Astrocyte (in vitro differentiated cells and primary cell): ENCODE results near the gene MYO16. TPM values are rescaled to one million over a fixed set of nuclear protein-coding genes. Genes with fewer than 3 reads are reported as not detected.

Experiments
- DNase-seq: peaks from one replicate; pipeline ENCODE4 v3.0.0-alpha.2; 2010; ENCODE audit warnings: low read depth
- FAIRE-seq: peaks from 2 replicates; lab custom pipeline; 2011; peaks lifted over from hg19 to GRCh38; lab: Jason Lieb, UNC
- H2AFZ ChIP-seq: 2 replicates; pipeline ENCODE4 v1.6.0; 2012; ENCODE audit warnings: low read depth, low read length, inconsistent platforms
- H3K27ac ChIP-seq: 2 replicates; pipeline ENCODE4 v1.5.1; 2011; ENCODE audit warnings: low read depth, low read length, inconsistent platforms
- H3K27me3 ChIP-seq: 2 replicates; pipeline ENCODE4 v1.6.0; 2011; ENCODE audit warnings: low read length, inconsistent platforms; ENCODE audit not compliant: insufficient read depth
- H3K36me3 ChIP-seq: 2 replicates; pipeline ENCODE4 v1.5.1; 2011; ENCODE audit warnings: low read length, inconsistent platforms; ENCODE audit not compliant: insufficient read depth
- H3K4me1 ChIP-seq: 2 replicates; pipeline ENCODE4 v1.5.1; 2011; ENCODE audit warnings: low read length, inconsistent platforms; ENCODE audit not compliant: insufficient read depth
- H3K4me2 ChIP-seq: 2 replicates; pipeline ENCODE4 v1.6.0; 2012; ENCODE audit warnings: low read length, inconsistent platforms
- H3K4me3 ChIP-seq: 2 replicates; pipeline ENCODE4 v1.5.1; 2011; ENCODE audit warnings: low read depth, mild to moderate bottlenecking, low read length, inconsistent platforms; ENCODE audit not compliant: insufficient read depth
- H3K79me2 ChIP-seq: 2 replicates; pipeline ENCODE4 v1.6.0; 2012; ENCODE audit warnings: mild to moderate bottlenecking, low read length, inconsistent platforms; ENCODE audit not compliant: insufficient read depth
- H3K9ac ChIP-seq: 2 replicates; pipeline ENCODE4 v1.6.0; 2012; ENCODE audit warnings: mild to moderate bottlenecking, low read length, inconsistent platforms
- H3K9me3 ChIP-seq: 2 replicates; pipeline ENCODE4 v1.5.1; 2012; ENCODE audit warnings: low read depth, mild to moderate bottlenecking, low read length, inconsistent platforms; ENCODE audit not compliant: insufficient read depth
- H4K20me1 ChIP-seq: 2 replicates; pipeline ENCODE4 v1.6.0; 2012; ENCODE audit warnings: low read length, inconsistent platforms; ENCODE audit not compliant: insufficient read depth
- H3K27ac Mint-ChIP-seq: one replicate; pipeline ENCODE4 v1.8.0; 2021; ENCODE audit warnings: mild to moderate bottlenecking, mixed read lengths; ENCODE audit not compliant: unreplicated experiment
- H3K27me3 Mint-ChIP-seq: one replicate; pipeline ENCODE4 v1.8.0; 2021; ENCODE audit warnings: low read depth, mixed read lengths; ENCODE audit not compliant: unreplicated experiment
- H3K36me3 Mint-ChIP-seq: one replicate; pipeline ENCODE4 v1.8.0; 2021; ENCODE audit warnings: low read depth, mixed read lengths; ENCODE audit not compliant: unreplicated experiment
- H3K4me1 Mint-ChIP-seq: one replicate; pipeline ENCODE4 v1.8.0; 2021; ENCODE audit warnings: low read depth, mixed read lengths; ENCODE audit not compliant: unreplicated experiment
- H3K4me3 Mint-ChIP-seq: one replicate; pipeline ENCODE4 v1.8.0; 2021; ENCODE audit warnings: mild to moderate bottlenecking, moderate library complexity, mixed read lengths; ENCODE audit not compliant: unreplicated experiment
- H3K9me3 Mint-ChIP-seq: one replicate; pipeline ENCODE4 v1.8.0; 2021; ENCODE audit warnings: mild to moderate bottlenecking, mixed read lengths; ENCODE audit not compliant: unreplicated experiment
- CTCF ChIP-seq: IDR thresholded peaks from 2 replicates; pipeline ENCODE4 v1.5.1; 2011; ENCODE audit warnings: low read depth, mild to moderate bottlenecking, inconsistent platforms, low read length, moderate library complexity; ENCODE audit not compliant: insufficient read depth
- EZH2 ChIP-seq: IDR thresholded peaks from 2 replicates; pipeline ENCODE4 v1.6.1; 2012; ENCODE audit warnings: mild to moderate bottlenecking, low read length, inconsistent platforms; ENCODE audit not compliant: insufficient read depth
- total RNA-seq: library from RNA; stranded (reverse); gene quantifications from 2 replicates; pipeline ENCODE4 v1.2.1, GENCODE V29; 2021

MYO16 gene
- total RNA-seq, 1 donor from 2014 or later = 0.14 TPM

- no peaks in the 10 kb centered on the region for H3K27me3 Mint-ChIP-seq
- Histone ChIP-seq H4K20me1 (no peaks in the 10 kb centered on the region), H3K27ac (no peak overlapping the region), H3K4me1 (no peaks in the 10 kb centered on the region), H3K9me3 (no peaks in the 10 kb centered on the region), H3K27me3 (no peaks in the 10 kb centered on the region), H2AFZ (no peak overlapping the region), H3K79me2 (no peaks in the 10 kb centered on the region), H3K9ac (no peak overlapping the region), H3K36me3 (no peaks in the 10 kb centered on the region), H3K4me3 (no peak overlapping the region), H3K4me2 (no peak overlapping the region)
- DNase-seq (no peak), FAIRE-seq (no peak)
- H3K27ac Mint-ChIP-seq = no peak overlapping the region
- peaks cover 10% of the 10 kb centered on the region for H3K4me1 Mint-ChIP-seq
- no peak for TF ChIP-seq CTCF
- no peak for TF ChIP-seq EZH2
- H3K4me3 Mint-ChIP-seq = no peak overlapping the region
- no peaks in the 10 kb centered on the region for H3K9me3 Mint-ChIP-seq
- H3K36me3 Mint-ChIP-seq = peaks cover 2% of the 10 kb centered on the region
Observed at GRCh38 chr13:108768035-108768434, 138.6 kb downstream of the MYO16 start.

DNA sequence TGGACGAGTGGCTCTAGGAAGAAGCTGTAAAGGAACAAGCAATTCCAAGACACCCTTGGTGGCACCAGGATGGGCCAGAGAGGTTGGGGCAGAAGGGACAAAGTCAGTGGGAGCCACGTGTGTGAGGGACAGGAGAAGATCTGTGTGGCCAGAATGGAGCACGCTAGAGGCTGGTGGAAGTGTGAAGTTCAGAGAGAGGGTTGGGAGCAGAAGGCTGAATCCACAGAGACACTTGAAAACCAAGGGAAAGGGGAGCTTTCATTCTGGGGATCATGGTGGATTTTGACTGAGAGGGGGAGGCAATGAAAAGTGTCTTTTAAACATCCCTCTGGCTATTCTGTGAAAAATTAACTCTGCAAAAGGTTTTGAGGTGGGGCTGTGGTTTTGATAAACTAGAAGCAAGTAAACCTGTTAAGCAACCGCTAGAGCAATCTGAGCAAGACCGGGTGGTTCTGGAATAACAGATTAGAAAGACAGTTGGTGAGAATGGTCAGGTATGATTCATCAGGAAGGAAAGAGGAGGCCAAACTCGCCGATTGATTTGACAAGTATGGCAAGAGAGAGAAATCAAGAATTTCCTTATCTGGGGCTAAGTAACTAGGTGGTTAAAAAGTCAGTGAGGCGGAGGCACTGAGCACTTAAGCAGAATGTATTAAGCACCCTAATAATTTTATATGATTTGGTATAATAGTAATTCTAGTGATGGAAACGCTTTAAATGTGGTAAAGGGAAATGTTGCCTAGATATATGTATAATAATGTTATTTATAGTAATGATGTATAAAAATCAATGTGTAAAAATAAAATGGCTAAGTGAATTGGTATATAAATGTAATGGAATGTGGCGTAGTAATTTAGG, 140.0 kb downstream of the MYO16 start:
- Mint-ChIP-seq H3K27me3 (no peaks in the 10 kb centered on the region), H3K4me1 (peaks cover 10% of the 10 kb centered on the region), H3K27ac (no peak overlapping the region), H3K4me3 (no peak overlapping the region), H3K9me3 (no peaks in the 10 kb centered on the region), H3K36me3 (peaks cover 2% of the 10 kb centered on the region)
- Histone ChIP-seq H3K4me3 (no peak overlapping the region), H3K36me3 (no peaks in the 10 kb centered on the region), H3K79me2 (no peaks in the 10 kb centered on the region), H3K27ac (no peak overlapping the region), H4K20me1 (no peaks in the 10 kb centered on the region), H2AFZ (no peak overlapping the region), H3K4me2 (no peak overlapping the region), H3K27me3 (no peaks in the 10 kb centered on the region), H3K4me1 (no peaks in the 10 kb centered on the region), H3K9ac (no peak overlapping the region), H3K9me3 (no peaks in the 10 kb centered on the region)
- FAIRE-seq = no peak
- peak; percentile 3 for DNase-seq
- TF ChIP-seq CTCF (no peak), EZH2 (no peak)

DNA sequence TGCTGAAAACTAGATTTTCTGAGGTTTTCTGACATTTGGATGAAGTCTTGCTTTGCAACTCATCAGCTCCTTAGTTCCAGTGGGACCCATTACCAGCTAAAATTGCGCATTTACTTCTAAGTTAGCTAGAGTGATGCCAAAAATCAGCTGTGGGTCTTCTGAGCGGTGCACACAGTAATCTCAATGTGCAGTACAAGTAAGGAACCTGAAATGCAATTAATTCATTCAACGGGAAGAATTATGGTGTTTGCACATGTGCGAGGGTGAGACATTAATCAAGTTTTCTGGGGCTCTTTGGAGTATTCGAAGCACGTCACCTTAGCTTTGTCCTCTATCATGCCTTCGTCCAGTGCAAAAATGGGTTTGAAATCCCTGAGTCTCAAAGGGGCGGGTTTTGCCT, 146.2 kb downstream of the MYO16 start:
- Histone ChIP-seq H3K36me3 (no peaks in the 10 kb centered on the region), H4K20me1 (no peaks in the 10 kb centered on the region), H3K4me2 (no peak overlapping the region), H3K79me2 (no peaks in the 10 kb centered on the region), H3K27me3 (no peaks in the 10 kb centered on the region), H2AFZ (no peak overlapping the region), H3K9me3 (no peaks in the 10 kb centered on the region), H3K9ac (no peak overlapping the region), H3K4me1 (no peaks in the 10 kb centered on the region), H3K27ac (no peak overlapping the region), H3K4me3 (no peak overlapping the region)
- Mint-ChIP-seq H3K27me3 (no peaks in the 10 kb centered on the region), H3K27ac (no peak overlapping the region), H3K4me3 (no peak overlapping the region), H3K9me3 (no peaks in the 10 kb centered on the region), H3K36me3 (peaks cover 2% of the 10 kb centered on the region), H3K4me1 (peaks cover 12% of the 10 kb centered on the region)
- TF ChIP-seq EZH2 = no peak
- no peak for TF ChIP-seq CTCF
- DNase-seq (no peak), FAIRE-seq (no peak)
